Nephron progenitor cell (in vitro differentiated cells): ENCODE results near the gene TOM1L2.

Experiments used
- DNase-seq: peaks from one replicate; pipeline ENCODE4 v3.0.0; 2021
- H3K27ac Mint-ChIP-seq: 2 replicates; pipeline ENCODE4 v1.8.0; 2021; ENCODE audit warnings: mild to moderate bottlenecking, moderate library complexity, mixed read lengths
- H3K27me3 Mint-ChIP-seq: 2 replicates; pipeline ENCODE4 v1.8.0; 2021; ENCODE audit warnings: mild to moderate bottlenecking, low read depth, mixed read lengths; ENCODE audit not compliant: poor library complexity
- H3K36me3 Mint-ChIP-seq: 2 replicates; pipeline ENCODE4 v1.8.0; 2021; ENCODE audit warnings: low read depth, mixed read lengths
- H3K4me1 Mint-ChIP-seq: 2 replicates; pipeline ENCODE4 v1.8.0; 2021; ENCODE audit warnings: mixed read lengths
- H3K4me3 Mint-ChIP-seq: 2 replicates; pipeline ENCODE4 v1.8.0; 2021; ENCODE audit warnings: mild to moderate bottlenecking, moderate library complexity, mixed read lengths
- H3K9me3 Mint-ChIP-seq: 2 replicates; pipeline ENCODE4 v1.8.0; 2021; ENCODE audit warnings: mild to moderate bottlenecking, moderate library complexity, mixed read lengths
- TF ChIP-seq, protein P1 (sequence below): fragments of 200-600 bp; sonication (generic); IDR thresholded peaks from 2 replicates; pipeline ENCODE4 v1.5.0; 2021; ENCODE audit warnings: antibody characterized with exemption

The TOM1L2 gene

DNA sequence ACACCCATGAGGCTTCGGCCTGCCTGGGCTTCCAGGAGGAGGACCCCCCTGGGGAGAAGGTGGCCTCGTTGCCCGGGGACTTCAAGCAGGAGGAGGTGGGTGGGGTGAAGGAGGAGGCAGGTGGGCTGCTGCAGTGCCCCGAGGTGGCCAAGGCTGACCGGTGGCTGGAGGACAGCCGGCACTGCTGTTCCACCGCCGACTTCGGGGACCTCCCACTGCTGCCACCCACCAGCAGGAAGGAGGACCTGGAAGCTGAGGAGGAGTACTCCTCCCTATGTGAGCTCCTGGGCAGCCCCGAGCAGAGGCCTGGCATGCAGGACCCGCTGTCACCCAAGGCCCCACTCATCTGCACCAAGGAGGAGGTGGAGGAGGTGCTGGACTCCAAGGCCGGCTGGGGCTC lies 176.9 kb downstream of the TOM1L2 start:
- TF ChIP-seq, protein P1, sequence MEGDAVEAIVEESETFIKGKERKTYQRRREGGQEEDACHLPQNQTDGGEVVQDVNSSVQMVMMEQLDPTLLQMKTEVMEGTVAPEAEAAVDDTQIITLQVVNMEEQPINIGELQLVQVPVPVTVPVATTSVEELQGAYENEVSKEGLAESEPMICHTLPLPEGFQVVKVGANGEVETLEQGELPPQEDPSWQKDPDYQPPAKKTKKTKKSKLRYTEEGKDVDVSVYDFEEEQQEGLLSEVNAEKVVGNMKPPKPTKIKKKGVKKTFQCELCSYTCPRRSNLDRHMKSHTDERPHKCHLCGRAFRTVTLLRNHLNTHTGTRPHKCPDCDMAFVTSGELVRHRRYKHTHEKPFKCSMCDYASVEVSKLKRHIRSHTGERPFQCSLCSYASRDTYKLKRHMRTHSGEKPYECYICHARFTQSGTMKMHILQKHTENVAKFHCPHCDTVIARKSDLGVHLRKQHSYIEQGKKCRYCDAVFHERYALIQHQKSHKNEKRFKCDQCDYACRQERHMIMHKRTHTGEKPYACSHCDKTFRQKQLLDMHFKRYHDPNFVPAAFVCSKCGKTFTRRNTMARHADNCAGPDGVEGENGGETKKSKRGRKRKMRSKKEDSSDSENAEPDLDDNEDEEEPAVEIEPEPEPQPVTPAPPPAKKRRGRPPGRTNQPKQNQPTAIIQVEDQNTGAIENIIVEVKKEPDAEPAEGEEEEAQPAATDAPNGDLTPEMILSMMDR = no peak
- no peak for DNase-seq
- H3K36me3 Mint-ChIP-seq = peaks cover 20% of the 10 kb centered on the region
- H3K27me3 Mint-ChIP-seq = peaks cover 4% of the 10 kb centered on the region
- H3K4me3 Mint-ChIP-seq = no peak overlapping the region
- no peak overlapping the region for H3K27ac Mint-ChIP-seq
- H3K4me1 Mint-ChIP-seq = peaks cover 56% of the 10 kb centered on the region
- H3K9me3 Mint-ChIP-seq = no peaks in the 10 kb centered on the region

DNA sequence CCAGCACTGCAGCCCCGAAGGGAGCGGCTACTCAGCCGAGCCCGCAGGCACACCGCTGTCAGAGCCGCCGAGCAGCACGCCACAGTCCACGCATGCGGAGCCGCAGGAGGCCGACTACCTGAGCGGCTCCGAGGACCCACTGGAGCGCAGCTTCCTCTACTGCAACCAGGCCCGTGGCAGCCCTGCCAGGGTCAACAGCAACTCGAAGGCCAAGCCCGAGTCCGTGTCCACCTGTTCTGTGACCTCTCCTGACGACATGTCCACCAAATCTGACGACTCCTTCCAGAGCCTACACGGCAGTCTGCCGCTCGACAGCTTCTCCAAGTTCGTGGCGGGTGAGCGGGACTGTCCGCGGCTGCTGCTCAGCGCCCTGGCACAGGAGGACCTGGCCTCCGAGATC lies 177.8 kb downstream of the TOM1L2 start:
- Mint-ChIP-seq H3K9me3 (no peaks in the 10 kb centered on the region), H3K27me3 (peaks cover 8% of the 10 kb centered on the region), H3K36me3 (peaks cover 15% of the 10 kb centered on the region), H3K4me3 (no peak overlapping the region), H3K4me1 (peaks cover 56% of the 10 kb centered on the region), H3K27ac (no peak overlapping the region)
- TF ChIP-seq, protein P1 = no peak
- no peak for DNase-seq
